Measurements from ENCODE around the gene MDFI. TPM values are rescaled to one million over a fixed set of nuclear protein-coding genes. Genes with fewer than 3 reads are reported as not detected.

The MDFI gene
- polyA plus RNA-seq, 2 of the 4 experiments (the other 2 are of a cell fraction): 0.06 to 0.30 TPM

DNA sequence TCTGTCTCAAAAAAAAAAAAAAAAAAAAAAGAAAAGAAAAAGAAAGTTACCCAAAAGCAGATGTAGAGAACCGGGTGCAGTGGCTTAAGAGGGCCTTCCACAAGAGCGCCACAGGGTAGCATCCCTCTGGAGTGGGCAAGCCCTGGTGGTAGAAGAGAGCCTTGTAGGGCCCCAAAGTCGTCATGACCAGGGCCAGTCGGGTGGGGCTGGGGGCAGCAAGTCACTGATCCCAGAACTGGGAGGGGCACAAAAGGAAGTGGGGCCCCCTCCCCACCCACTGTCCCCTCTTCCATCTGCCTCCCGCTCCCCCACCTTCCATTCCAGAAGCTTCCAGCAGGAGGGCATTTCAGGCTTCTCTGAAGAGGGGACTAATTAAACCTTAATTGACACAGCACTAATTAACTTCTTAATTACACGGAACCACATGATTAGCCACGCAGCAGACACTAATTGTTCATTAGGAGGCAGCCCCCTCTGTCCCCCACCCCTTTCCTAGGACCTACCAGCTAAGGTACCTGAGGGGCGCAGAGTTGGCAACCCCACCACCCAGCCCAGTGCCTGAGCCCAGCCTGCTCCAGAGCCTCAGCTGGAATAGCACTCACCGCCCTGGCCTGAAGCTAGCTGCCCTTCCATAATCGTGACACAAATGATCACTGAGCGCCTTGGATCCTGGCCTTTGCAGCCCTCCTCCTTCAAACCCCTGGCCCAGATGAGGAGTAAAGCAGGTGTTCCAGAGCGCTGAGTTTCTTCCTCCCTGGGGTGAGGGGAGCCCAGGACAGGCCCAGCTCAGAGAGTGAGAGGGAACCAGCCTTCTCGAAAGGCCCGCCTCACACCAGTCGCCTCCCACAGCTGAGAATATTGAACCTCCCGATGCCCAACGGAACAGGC, 34.8 kb downstream of the MDFI start (continued):
- TF ChIP-seq, protein P1, sequence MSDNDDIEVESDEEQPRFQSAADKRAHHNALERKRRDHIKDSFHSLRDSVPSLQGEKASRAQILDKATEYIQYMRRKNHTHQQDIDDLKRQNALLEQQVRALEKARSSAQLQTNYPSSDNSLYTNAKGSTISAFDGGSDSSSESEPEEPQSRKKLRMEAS (IDR thresholded peaks at IDR 0.05): no peak
- TF ChIP-seq, protein P2, sequence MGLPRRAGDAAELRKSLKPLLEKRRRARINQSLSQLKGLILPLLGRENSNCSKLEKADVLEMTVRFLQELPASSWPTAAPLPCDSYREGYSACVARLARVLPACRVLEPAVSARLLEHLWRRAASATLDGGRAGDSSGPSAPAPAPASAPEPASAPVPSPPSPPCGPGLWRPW (IDR thresholded peaks at IDR 0.05): no peak

GRCh38 chr6:41673704-41674000, 35.4 kb downstream of the MDFI start:
- POLR2A ChIA-PET: interaction anchor here (0.6 kb wide), 1 partner anchor 64 kb away, joined by 3 read pairs; no protein-coding TSS in a partner anchor
- Histone ChIP-seq H3K4me3 (no peak overlapping the region), H3K27ac (no peak overlapping the region), H3K4me2 (no peak overlapping the region), H3K9me3 (no peaks in the 10 kb centered on the region), H3K4me1 (no peaks in the 10 kb centered on the region)
- no peak for DNase-seq (ENCODE audit: low read depth in 1 of 2, low spot score in 1 of 2)
- TF ChIP-seq KDM5A (IDR thresholded peaks at IDR 0.05) (no peak), PHF8 (IDR thresholded peaks at IDR 0.05; ENCODE audit: borderline replicate concordance, low read depth) (no peak), EHMT2 (IDR thresholded peaks at IDR 0.05; ENCODE audit: low read depth) (no peak)
- 79% methylated on average over 2 of the region's 5 CpGs for WGBS (ENCODE audit: missing lambda C conversion rate)
- no peak for ATAC-seq
- CTCF ChIA-PET: interaction anchor here (1.3 to 2.1 kb wide), 4 partner anchors 8 to 306 kb away, joined by 4 to 11 read pairs (median 6); no protein-coding TSS in a partner anchor
- no peak for FAIRE-seq

- DNase-seq (ENCODE audit: low read depth in 1 of 2, low spot score in 1 of 2): no peak
- Histone ChIP-seq H3K4me3 (no peak overlapping the region), H3K9me3 (no peaks in the 10 kb centered on the region), H3K4me1 (no peaks in the 10 kb centered on the region), H3K4me2 (no peak overlapping the region), H3K27ac (no peak overlapping the region)
- TF ChIP-seq E2F6 (IDR thresholded peaks at IDR 0.05; ENCODE audit: borderline replicate concordance, low read depth) (no peak), HDAC2 (IDR thresholded peaks at IDR 0.05) (no peak)
- TF ChIP-seq, protein P3, sequence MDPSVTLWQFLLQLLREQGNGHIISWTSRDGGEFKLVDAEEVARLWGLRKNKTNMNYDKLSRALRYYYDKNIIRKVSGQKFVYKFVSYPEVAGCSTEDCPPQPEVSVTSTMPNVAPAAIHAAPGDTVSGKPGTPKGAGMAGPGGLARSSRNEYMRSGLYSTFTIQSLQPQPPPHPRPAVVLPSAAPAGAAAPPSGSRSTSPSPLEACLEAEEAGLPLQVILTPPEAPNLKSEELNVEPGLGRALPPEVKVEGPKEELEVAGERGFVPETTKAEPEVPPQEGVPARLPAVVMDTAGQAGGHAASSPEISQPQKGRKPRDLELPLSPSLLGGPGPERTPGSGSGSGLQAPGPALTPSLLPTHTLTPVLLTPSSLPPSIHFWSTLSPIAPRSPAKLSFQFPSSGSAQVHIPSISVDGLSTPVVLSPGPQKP (IDR thresholded peaks at IDR 0.05; ENCODE audit: low read depth, low read length): no peak
- no peak for FAIRE-seq
- ATAC-seq: no peak
- ChIA-PET CTCF (interaction anchor here (1.3 to 2.1 kb wide), 6 partner anchors 7 to 307 kb away, joined by 3 to 11 read pairs (median 6); no protein-coding TSS in a partner anchor), POLR2A (interaction anchor here (0.6 kb wide), 1 partner anchor 65 kb away, joined by 3 read pairs; no protein-coding TSS in a partner anchor)
- WGBS (ENCODE audit: missing lambda C conversion rate): 61% methylated on average over 4 of the region's 7 CpGs
Measured at GRCh38 chr6:41674231-41675000, 36.1 kb downstream of the MDFI start.

DNA sequence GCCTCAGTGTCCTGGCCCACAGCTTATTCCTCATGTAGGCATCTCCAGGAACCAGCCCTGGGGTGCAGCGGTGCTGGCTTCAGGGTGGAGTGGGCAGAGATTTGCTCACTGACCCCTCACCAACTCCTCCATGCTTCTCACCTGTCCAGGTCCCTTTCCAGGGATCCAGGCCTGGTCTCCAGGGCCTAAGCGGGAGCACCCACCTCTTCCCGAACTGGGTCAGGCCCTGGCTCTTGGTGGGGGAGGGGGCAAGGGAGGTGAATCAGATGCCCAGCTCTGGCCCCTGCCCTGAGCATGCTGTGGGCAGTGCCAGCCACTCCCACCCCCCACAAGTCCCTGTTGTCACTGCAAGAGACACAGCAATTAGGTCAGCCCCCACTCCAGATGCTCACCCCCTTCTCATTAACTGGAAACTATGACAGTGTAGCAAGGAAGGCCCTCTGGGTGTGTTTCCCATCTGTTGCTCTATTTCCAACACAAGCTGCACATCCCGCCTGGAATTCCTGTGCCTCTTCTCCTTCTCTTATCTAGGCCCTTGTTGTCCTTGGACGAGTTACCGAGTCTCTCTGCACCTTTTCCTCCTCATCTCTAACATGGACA, 37.0 kb downstream of the MDFI start:
- Histone ChIP-seq H3K4me1 (no peaks in the 10 kb centered on the region), H3K9me3 (no peaks in the 10 kb centered on the region), H3K4me3 (no peak overlapping the region), H3K27ac (no peak overlapping the region), H3K4me2 (no peak overlapping the region)
- DNase-seq (ENCODE audit: low read depth in 1 of 2, low spot score in 1 of 2): no peak
- FAIRE-seq: no peak
- POLR2A ChIA-PET: no interaction called here
- CTCF ChIA-PET: interaction anchor here (1.3 to 2.1 kb wide), 3 partner anchors 8 to 307 kb away, joined by 3 to 6 read pairs (median 6); no protein-coding TSS in a partner anchor
- 77% methylated on average over 6 of the region's 6 CpGs for WGBS (ENCODE audit: missing lambda C conversion rate)
- no peak for ATAC-seq
- TF ChIP-seq CBX2 (IDR thresholded peaks at IDR 0.05; ENCODE audit: borderline replicate concordance, low read depth) (no peak), EHMT2 (IDR thresholded peaks at IDR 0.05; ENCODE audit: low read depth) (no peak), RARB (CRISPR knock-in tag; IDR thresholded peaks at IDR 0.05) (no peak), POLR2A (IDR thresholded peaks at IDR 0.05; ENCODE audit: low read length) (no peak), SREBF2 (IDR thresholded peaks at IDR 0.05) (no peak), EP300 (IDR thresholded peaks at IDR 0.05) (no peak), FOXS1 (CRISPR knock-in tag; IDR thresholded peaks at IDR 0.05) (no peak)
- TF ChIP-seq, protein P4, sequence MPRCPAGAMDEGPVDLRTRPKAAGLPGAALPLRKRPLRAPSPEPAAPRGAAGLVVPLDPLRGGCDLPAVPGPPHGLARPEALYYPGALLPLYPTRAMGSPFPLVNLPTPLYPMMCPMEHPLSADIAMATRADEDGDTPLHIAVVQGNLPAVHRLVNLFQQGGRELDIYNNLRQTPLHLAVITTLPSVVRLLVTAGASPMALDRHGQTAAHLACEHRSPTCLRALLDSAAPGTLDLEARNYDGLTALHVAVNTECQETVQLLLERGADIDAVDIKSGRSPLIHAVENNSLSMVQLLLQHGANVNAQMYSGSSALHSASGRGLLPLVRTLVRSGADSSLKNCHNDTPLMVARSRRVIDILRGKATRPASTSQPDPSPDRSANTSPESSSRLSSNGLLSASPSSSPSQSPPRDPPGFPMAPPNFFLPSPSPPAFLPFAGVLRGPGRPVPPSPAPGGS (IDR thresholded peaks at IDR 0.05): no peak
- TF ChIP-seq, protein P5, sequence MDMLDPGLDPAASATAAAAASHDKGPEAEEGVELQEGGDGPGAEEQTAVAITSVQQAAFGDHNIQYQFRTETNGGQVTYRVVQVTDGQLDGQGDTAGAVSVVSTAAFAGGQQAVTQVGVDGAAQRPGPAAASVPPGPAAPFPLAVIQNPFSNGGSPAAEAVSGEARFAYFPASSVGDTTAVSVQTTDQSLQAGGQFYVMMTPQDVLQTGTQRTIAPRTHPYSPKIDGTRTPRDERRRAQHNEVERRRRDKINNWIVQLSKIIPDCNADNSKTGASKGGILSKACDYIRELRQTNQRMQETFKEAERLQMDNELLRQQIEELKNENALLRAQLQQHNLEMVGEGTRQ (IDR thresholded peaks at IDR 0.05): no peak
- TF ChIP-seq, protein P6, sequence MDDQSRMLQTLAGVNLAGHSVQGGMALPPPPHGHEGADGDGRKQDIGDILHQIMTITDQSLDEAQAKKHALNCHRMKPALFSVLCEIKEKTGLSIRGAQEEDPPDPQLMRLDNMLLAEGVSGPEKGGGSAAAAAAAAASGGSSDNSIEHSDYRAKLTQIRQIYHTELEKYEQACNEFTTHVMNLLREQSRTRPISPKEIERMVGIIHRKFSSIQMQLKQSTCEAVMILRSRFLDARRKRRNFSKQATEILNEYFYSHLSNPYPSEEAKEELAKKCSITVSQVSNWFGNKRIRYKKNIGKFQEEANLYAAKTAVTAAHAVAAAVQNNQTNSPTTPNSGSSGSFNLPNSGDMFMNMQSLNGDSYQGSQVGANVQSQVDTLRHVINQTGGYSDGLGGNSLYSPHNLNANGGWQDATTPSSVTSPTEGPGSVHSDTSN (IDR thresholded peaks at IDR 0.05): no peak
- TF ChIP-seq, protein P7, sequence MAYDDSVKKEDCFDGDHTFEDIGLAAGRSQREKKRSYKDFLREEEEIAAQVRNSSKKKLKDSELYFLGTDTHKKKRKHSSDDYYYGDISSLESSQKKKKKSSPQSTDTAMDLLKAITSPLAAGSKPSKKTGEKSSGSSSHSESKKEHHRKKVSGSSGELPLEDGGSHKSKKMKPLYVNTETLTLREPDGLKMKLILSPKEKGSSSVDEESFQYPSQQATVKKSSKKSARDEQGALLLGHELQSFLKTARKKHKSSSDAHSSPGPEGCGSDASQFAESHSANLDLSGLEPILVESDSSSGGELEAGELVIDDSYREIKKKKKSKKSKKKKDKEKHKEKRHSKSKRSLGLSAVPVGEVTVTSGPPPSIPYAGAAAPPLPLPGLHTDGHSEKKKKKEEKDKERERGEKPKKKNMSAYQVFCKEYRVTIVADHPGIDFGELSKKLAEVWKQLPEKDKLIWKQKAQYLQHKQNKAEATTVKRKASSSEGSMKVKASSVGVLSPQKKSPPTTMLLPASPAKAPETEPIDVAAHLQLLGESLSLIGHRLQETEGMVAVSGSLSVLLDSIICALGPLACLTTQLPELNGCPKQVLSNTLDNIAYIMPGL (CRISPR knock-in tag; IDR thresholded peaks at IDR 0.05; ENCODE audit: borderline replicate concordance): no peak
